ENCODE results near the gene CDC42BPA. TPM values are rescaled to one million over a fixed set of nuclear protein-coding genes. Genes with fewer than 3 reads are reported as not detected.
A peak's percentile ranks its signal among the peaks of the same experiment; 100 is the strongest.

The CDC42BPA gene
- total RNA-seq, 1 experiment from 2014 or later = 25.2 TPM

DNA sequence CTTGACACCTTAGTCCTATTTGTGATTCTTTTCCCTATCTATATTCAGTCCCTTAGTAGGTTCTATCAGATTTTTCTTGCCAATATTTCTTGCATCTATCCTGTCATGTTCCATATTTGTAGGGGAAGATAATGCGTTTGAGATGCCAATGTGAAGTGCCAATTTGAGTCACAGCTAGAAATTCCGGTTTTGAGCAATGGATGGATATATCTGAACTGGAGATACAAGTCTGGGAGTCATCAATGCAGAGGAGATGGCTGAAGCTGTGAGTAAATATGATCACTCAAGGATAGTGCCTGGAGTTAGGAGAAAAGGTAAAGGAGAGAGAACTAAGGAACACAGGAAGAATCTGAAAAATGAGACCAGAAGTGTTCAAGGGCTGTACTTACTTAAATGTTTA is 284.4 kb downstream of the CDC42BPA start (continued):
- TF ChIP-seq, protein P1, sequence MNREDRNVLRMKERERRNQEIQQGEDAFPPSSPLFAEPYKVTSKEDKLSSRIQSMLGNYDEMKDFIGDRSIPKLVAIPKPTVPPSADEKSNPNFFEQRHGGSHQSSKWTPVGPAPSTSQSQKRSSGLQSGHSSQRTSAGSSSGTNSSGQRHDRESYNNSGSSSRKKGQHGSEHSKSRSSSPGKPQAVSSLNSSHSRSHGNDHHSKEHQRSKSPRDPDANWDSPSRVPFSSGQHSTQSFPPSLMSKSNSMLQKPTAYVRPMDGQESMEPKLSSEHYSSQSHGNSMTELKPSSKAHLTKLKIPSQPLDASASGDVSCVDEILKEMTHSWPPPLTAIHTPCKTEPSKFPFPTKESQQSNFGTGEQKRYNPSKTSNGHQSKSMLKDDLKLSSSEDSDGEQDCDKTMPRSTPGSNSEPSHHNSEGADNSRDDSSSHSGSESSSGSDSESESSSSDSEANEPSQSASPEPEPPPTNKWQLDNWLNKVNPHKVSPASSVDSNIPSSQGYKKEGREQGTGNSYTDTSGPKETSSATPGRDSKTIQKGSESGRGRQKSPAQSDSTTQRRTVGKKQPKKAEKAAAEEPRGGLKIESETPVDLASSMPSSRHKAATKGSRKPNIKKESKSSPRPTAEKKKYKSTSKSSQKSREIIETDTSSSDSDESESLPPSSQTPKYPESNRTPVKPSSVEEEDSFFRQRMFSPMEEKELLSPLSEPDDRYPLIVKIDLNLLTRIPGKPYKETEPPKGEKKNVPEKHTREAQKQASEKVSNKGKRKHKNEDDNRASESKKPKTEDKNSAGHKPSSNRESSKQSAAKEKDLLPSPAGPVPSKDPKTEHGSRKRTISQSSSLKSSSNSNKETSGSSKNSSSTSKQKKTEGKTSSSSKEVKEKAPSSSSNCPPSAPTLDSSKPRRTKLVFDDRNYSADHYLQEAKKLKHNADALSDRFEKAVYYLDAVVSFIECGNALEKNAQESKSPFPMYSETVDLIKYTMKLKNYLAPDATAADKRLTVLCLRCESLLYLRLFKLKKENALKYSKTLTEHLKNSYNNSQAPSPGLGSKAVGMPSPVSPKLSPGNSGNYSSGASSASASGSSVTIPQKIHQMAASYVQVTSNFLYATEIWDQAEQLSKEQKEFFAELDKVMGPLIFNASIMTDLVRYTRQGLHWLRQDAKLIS (CRISPR knock-in tag; IDR thresholded peaks at IDR 0.05; ENCODE audit: borderline replicate concordance) = no peak
- no peak for TF ChIP-seq ZNF671 (CRISPR knock-in tag; IDR thresholded peaks at IDR 0.05)
- no peak for TF ChIP-seq NR2C2 (CRISPR knock-in tag; IDR thresholded peaks at IDR 0.05)
- no peak for TF ChIP-seq ZNF263 (CRISPR knock-in tag; IDR thresholded peaks at IDR 0.05; ENCODE audit: low read depth)
- TF ChIP-seq, protein P2, sequence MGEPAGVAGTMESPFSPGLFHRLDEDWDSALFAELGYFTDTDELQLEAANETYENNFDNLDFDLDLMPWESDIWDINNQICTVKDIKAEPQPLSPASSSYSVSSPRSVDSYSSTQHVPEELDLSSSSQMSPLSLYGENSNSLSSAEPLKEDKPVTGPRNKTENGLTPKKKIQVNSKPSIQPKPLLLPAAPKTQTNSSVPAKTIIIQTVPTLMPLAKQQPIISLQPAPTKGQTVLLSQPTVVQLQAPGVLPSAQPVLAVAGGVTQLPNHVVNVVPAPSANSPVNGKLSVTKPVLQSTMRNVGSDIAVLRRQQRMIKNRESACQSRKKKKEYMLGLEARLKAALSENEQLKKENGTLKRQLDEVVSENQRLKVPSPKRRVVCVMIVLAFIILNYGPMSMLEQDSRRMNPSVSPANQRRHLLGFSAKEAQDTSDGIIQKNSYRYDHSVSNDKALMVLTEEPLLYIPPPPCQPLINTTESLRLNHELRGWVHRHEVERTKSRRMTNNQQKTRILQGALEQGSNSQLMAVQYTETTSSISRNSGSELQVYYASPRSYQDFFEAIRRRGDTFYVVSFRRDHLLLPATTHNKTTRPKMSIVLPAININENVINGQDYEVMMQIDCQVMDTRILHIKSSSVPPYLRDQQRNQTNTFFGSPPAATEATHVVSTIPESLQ (CRISPR knock-in tag; IDR thresholded peaks at IDR 0.05) = no peak
- TF ChIP-seq CREB1 (CRISPR knock-in tag; IDR thresholded peaks at IDR 0.05) = no peak
- no peak for TF ChIP-seq RELA (CRISPR knock-in tag; IDR thresholded peaks at IDR 0.05; ENCODE audit: borderline replicate concordance)
- no peak for TF ChIP-seq FOXJ3 (CRISPR knock-in tag; IDR thresholded peaks at IDR 0.05; ENCODE audit: borderline replicate concordance)
- TF ChIP-seq ZNF396 (CRISPR knock-in tag; IDR thresholded peaks at IDR 0.05; ENCODE audit: borderline replicate concordance) = no peak

DNA sequence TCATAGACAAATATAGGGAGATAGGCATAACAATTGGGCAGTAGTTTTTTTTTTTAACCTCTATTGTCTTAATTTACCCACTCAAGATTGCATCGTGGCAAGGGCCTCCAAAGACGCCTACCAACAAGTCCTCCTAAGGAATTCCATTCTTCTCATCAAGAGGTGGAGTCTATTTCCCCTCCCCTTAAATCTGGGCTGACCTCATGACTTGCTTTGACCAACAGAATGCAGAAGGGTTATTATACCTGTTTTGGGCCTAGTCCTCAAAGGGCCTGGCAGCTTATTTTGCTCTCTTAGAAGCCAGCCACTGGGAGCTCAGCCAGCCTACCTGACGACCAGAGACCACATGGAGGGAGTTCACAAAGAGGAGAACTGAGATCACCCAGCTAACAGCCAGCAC is 285.9 kb downstream of the CDC42BPA start:
- ATAC-seq (peak; percentile 78), DNase-seq (ENCODE audit: low spot score) (no peak)
- H3K27ac Mint-ChIP-seq = no peak overlapping the region
- TF ChIP-seq NR3C1 (CRISPR knock-in tag; conservative IDR thresholded peaks at IDR 0.05; ENCODE audit: low read depth) (no peak), ZNF263 (CRISPR knock-in tag; IDR thresholded peaks at IDR 0.05; ENCODE audit: low read depth) (no peak), ZNF219 (CRISPR knock-in tag; IDR thresholded peaks at IDR 0.05; ENCODE audit: borderline replicate concordance) (no peak), ZNF121 (CRISPR knock-in tag; IDR thresholded peaks at IDR 0.05) (no peak), PRRX2 (CRISPR knock-in tag; IDR thresholded peaks at IDR 0.05) (no peak), OVOL2 (CRISPR knock-in tag; IDR thresholded peaks at IDR 0.05; ENCODE audit: borderline replicate concordance) (no peak), ETV6 (CRISPR knock-in tag; IDR thresholded peaks at IDR 0.05) (no peak), TCF7 (CRISPR knock-in tag; IDR thresholded peaks at IDR 0.05; ENCODE audit: low read depth) (no peak)
- TF ChIP-seq, protein P3, sequence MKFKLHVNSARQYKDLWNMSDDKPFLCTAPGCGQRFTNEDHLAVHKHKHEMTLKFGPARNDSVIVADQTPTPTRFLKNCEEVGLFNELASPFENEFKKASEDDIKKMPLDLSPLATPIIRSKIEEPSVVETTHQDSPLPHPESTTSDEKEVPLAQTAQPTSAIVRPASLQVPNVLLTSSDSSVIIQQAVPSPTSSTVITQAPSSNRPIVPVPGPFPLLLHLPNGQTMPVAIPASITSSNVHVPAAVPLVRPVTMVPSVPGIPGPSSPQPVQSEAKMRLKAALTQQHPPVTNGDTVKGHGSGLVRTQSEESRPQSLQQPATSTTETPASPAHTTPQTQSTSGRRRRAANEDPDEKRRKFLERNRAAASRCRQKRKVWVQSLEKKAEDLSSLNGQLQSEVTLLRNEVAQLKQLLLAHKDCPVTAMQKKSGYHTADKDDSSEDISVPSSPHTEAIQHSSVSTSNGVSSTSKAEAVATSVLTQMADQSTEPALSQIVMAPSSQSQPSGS (CRISPR knock-in tag; IDR thresholded peaks at IDR 0.05; ENCODE audit: borderline replicate concordance, low read depth) = no peak
- TF ChIP-seq, protein P4, sequence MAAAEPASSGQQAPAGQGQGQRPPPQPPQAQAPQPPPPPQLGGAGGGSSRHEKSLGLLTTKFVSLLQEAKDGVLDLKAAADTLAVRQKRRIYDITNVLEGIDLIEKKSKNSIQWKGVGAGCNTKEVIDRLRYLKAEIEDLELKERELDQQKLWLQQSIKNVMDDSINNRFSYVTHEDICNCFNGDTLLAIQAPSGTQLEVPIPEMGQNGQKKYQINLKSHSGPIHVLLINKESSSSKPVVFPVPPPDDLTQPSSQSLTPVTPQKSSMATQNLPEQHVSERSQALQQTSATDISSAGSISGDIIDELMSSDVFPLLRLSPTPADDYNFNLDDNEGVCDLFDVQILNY (CRISPR knock-in tag; IDR thresholded peaks at IDR 0.05) = no peak
- TF ChIP-seq, protein P5, sequence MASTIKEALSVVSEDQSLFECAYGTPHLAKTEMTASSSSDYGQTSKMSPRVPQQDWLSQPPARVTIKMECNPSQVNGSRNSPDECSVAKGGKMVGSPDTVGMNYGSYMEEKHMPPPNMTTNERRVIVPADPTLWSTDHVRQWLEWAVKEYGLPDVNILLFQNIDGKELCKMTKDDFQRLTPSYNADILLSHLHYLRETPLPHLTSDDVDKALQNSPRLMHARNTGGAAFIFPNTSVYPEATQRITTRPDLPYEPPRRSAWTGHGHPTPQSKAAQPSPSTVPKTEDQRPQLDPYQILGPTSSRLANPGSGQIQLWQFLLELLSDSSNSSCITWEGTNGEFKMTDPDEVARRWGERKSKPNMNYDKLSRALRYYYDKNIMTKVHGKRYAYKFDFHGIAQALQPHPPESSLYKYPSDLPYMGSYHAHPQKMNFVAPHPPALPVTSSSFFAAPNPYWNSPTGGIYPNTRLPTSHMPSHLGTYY (CRISPR knock-in tag; IDR thresholded peaks at IDR 0.05) = no peak
- TF ChIP-seq, protein P6, sequence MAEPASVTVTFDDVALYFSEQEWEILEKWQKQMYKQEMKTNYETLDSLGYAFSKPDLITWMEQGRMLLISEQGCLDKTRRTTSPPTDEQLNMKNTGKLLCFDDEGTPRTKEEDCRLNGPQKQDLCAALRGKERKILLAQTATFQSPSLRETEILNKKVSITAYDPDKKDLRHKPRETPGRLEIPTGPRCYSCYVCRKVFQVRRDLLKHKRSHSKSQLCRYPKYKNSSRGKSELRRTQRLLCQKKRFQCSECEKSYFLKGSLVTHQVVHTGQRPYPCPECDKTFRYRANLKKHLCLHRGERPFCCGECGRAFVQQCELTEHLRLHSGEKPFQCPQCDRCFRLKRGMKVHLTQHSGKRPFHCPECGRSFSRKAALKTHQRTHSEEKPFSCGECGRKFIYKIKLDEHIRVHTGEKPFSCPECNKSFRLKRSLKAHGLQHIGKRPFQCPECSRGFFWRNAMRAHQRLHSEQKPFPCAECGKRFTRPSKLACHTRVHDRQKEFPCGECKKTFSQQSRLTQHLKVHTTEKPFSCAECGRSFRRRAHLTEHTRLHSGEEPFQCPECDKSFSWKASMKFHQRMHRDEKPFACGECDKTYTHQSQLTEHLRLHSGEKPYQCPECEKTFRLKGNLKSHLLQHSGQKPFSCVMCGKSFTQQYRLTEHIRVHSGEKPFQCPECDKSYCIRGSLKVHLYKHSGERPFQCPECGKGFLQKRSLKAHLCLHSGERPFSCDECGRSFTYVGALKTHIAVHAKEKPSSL (CRISPR knock-in tag; conservative IDR thresholded peaks at IDR 0.05) = no peak
- TF ChIP-seq, protein P7, sequence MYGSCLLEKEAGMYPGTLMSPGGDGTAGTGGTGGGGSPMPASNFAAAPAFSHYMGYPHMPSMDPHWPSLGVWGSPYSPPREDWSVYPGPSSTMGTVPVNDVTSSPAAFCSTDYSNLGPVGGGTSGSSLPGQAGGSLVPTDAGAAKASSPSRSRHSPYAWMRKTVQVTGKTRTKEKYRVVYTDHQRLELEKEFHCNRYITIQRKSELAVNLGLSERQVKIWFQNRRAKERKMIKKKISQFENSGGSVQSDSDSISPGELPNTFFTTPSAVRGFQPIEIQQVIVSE (CRISPR knock-in tag; IDR thresholded peaks at IDR 0.05; ENCODE audit: borderline replicate concordance) = no peak
- TF ChIP-seq, protein P8, sequence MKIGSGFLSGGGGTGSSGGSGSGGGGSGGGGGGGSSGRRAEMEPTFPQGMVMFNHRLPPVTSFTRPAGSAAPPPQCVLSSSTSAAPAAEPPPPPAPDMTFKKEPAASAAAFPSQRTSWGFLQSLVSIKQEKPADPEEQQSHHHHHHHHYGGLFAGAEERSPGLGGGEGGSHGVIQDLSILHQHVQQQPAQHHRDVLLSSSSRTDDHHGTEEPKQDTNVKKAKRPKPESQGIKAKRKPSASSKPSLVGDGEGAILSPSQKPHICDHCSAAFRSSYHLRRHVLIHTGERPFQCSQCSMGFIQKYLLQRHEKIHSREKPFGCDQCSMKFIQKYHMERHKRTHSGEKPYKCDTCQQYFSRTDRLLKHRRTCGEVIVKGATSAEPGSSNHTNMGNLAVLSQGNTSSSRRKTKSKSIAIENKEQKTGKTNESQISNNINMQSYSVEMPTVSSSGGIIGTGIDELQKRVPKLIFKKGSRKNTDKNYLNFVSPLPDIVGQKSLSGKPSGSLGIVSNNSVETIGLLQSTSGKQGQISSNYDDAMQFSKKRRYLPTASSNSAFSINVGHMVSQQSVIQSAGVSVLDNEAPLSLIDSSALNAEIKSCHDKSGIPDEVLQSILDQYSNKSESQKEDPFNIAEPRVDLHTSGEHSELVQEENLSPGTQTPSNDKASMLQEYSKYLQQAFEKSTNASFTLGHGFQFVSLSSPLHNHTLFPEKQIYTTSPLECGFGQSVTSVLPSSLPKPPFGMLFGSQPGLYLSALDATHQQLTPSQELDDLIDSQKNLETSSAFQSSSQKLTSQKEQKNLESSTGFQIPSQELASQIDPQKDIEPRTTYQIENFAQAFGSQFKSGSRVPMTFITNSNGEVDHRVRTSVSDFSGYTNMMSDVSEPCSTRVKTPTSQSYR (CRISPR knock-in tag; IDR thresholded peaks at IDR 0.05) = no peak

More for the DNA sequence above, 285.9 kb downstream of the CDC42BPA start:
- ChIA-PET CTCF (interaction anchor here (1.3 kb wide), 1 partner anchor 415 kb away, joined by 3 read pairs; no protein-coding TSS in a partner anchor), POLR2A (no interaction called here)
- H3K36me3 Mint-ChIP-seq = peaks cover 16% of the 10 kb centered on the region
- H3K9me3 Mint-ChIP-seq = no peaks in the 10 kb centered on the region
- no peak overlapping the region for H3K4me3 Mint-ChIP-seq
- no peaks in the 10 kb centered on the region for H3K27me3 Mint-ChIP-seq (ENCODE audit: low read depth)
- peaks cover 3% of the 10 kb centered on the region; the same call in 1 of the 2 replicates for H3K4me1 Mint-ChIP-seq
